IMR-90 (cell line): ENCODE measurements around the gene ZFYVE21. TPM values are rescaled to one million over a fixed set of nuclear protein-coding genes. Genes with fewer than 3 reads are reported as not detected.

Experiments
- ATAC-seq: fragments of 200-7000 bp; cut with Tn5 transposase; 2 replicates; pipeline ENCODE4 v1.9.1; 2020; ENCODE audit warnings: low read depth, mild to moderate bottlenecking, moderate library complexity
- BruUV-seq: library from RNA; stranded (reverse); fragments of 400-500 nt; replicated peaks from 2 replicates; lab custom pipeline; 2021; lab: Mats Ljungman, UMichigan
- CTCF ChIA-PET: fragments of 300-600 bp; formaldehyde crosslinking; extraction: SDS; loops from one replicate; lab custom pipeline; 2021; ENCODE audit warnings: antibody characterized with exemption; lab: Yijun Ruan, JAX
- POLR2A ChIA-PET: fragments of 300-600 bp; sonication (Branson Sonifier 250); formaldehyde crosslinking; loops from one replicate; lab custom pipeline; 2022; ENCODE audit warnings: antibody characterized with exemption; ENCODE audit not compliant: unreplicated experiment; lab: Charles Lee
- DNase-seq: peaks from one replicate; pipeline ENCODE4 v3.0.0; 2013
- H2AFZ ChIP-seq: replicated peaks from 2 replicates; pipeline ENCODE3; 2013; ENCODE audit warnings: low read length, mild to moderate bottlenecking; ENCODE audit not compliant: poor library complexity
- H2AK5ac ChIP-seq: 2 replicates; pipeline ENCODE4 v1.6.1; 2013; ENCODE audit warnings: low read depth, low read length, inconsistent platforms
- H2AK9ac ChIP-seq: replicated peaks from 2 replicates; pipeline ENCODE3; 2013; ENCODE audit warnings: mild to moderate bottlenecking, low read depth, low read length, moderate library complexity; ENCODE audit not compliant: poor library complexity
- H2BK120ac ChIP-seq: 2 replicates; pipeline ENCODE4 v1.6.1; 2013; ENCODE audit warnings: low read depth, low read length, inconsistent platforms
- H2BK15ac ChIP-seq: 3 replicates; pipeline ENCODE4 v1.6.1; 2013; ENCODE audit warnings: low read depth, low read length, inconsistent platforms
- H2BK20ac ChIP-seq: 2 replicates; pipeline ENCODE4 v1.6.1; 2013; ENCODE audit warnings: low read depth, mild to moderate bottlenecking, inconsistent platforms, low read length, moderate library complexity
- H2BK5ac ChIP-seq: 2 replicates; pipeline ENCODE4 v1.6.1; 2013; ENCODE audit warnings: mild to moderate bottlenecking, low read depth, low read length, inconsistent platforms; ENCODE audit not compliant: poor library complexity, severe bottlenecking
- H3K14ac ChIP-seq: replicated peaks from 2 replicates; pipeline ENCODE4 v1.6.1; 2013; ENCODE audit warnings: low read depth, low read length, inconsistent platforms
- H3K18ac ChIP-seq: 2 replicates; pipeline ENCODE4 v1.6.1; 2013; ENCODE audit warnings: low read depth, low read length, control low read depth
- H3K23ac ChIP-seq: 2 replicates; pipeline ENCODE4 v1.6.1; 2013; ENCODE audit warnings: low read depth, low read length, inconsistent platforms
- H3K27ac ChIP-seq: 2 replicates; pipeline ENCODE4 v1.5.1; 2013; ENCODE audit warnings: mild to moderate bottlenecking, control low read depth, low read length; ENCODE audit not compliant: insufficient read depth
- H3K27me3 ChIP-seq: 2 replicates; pipeline ENCODE4 v1.6.1; 2013; ENCODE audit warnings: low read length; ENCODE audit not compliant: control insufficient read depth, insufficient read depth
- H3K36me3 ChIP-seq: 2 replicates; pipeline ENCODE4 v1.6.1; 2013; ENCODE audit warnings: low read length, mixed read lengths; ENCODE audit not compliant: control insufficient read depth, insufficient read depth
- H3K4ac ChIP-seq: 2 replicates; pipeline ENCODE4 v1.6.1; 2013; ENCODE audit warnings: low read depth, low read length, inconsistent platforms
- H3K4me1 ChIP-seq: 2 replicates; pipeline ENCODE4 v1.6.1; 2013; ENCODE audit warnings: low read length, mixed read lengths; ENCODE audit not compliant: control insufficient read depth, insufficient read depth
- H3K4me2 ChIP-seq: 2 replicates; pipeline ENCODE4 v1.6.1; 2013; ENCODE audit warnings: low read depth, mild to moderate bottlenecking, control low read depth, low read length, moderate library complexity
- H3K4me3 ChIP-seq: 2 replicates; pipeline ENCODE4 v1.5.1; 2013; ENCODE audit warnings: low read depth, mild to moderate bottlenecking, control low read depth, low read length, moderate library complexity; ENCODE audit not compliant: insufficient read depth
- H3K56ac ChIP-seq: 2 replicates; pipeline ENCODE4 v1.6.1; 2013; ENCODE audit warnings: low read length, inconsistent platforms; ENCODE audit not compliant: insufficient read depth; ENCODE audit errors: extremely low read depth
- H3K79me1 ChIP-seq, 2 experiments: 2 replicates each; pipeline ENCODE4 v1.6.1; 2013; ENCODE audit warnings: low read length in 2 of 2, inconsistent platforms in 1 of 2, low read depth in 1 of 2
- H3K9ac ChIP-seq: 2 replicates; pipeline ENCODE4 v1.6.1; 2013; ENCODE audit warnings: low read depth, low read length, control low read depth
- H3K9me1 ChIP-seq: 2 replicates; pipeline ENCODE4 v1.6.1; 2013; ENCODE audit warnings: low read length, inconsistent platforms; ENCODE audit not compliant: insufficient read depth
- H3K9me3 ChIP-seq: 2 replicates; pipeline ENCODE4 v1.6.1; 2013; ENCODE audit warnings: low read length; ENCODE audit not compliant: control insufficient read depth, insufficient read depth
- H4K20me1 ChIP-seq: 2 replicates; pipeline ENCODE4 v1.6.1; 2013; ENCODE audit warnings: low read length, inconsistent platforms; ENCODE audit not compliant: insufficient read depth
- H4K5ac ChIP-seq: 2 replicates; pipeline ENCODE4 v1.6.1; 2013; ENCODE audit warnings: mild to moderate bottlenecking, low read depth, low read length, control low read depth
- H4K8ac ChIP-seq, 2 experiments: 2 replicates each; pipeline ENCODE4 v1.6.1; 2013; ENCODE audit warnings: low read depth in 2 of 2, low read length in 2 of 2, control low read depth in 1 of 2, inconsistent platforms in 1 of 2
- H4K91ac ChIP-seq: 2 replicates; pipeline ENCODE4 v1.6.1; 2013; ENCODE audit warnings: low read depth, low read length, inconsistent platforms; ENCODE audit not compliant: insufficient read depth
- BHLHE40 ChIP-seq: fragments of 150-350 bp; IDR thresholded peaks from 2 replicates; pipeline ENCODE4 v1.6.1; 2016; ENCODE audit warnings: mild to moderate bottlenecking, low read depth, low read length
- CEBPB ChIP-seq: IDR thresholded peaks from 2 replicates; pipeline ENCODE4 v1.6.1; 2012; ENCODE audit warnings: low read depth, low read length, improper control_type of control experiment
- CHD1 ChIP-seq: IDR thresholded peaks from 2 replicates; pipeline ENCODE4 v1.6.1; 2012; ENCODE audit warnings: low read depth, low read length, improper control_type of control experiment
- CTCF ChIP-seq: conservative IDR thresholded peaks from 2 replicates; pipeline ENCODE4 v1.5.1; 2012; ENCODE audit warnings: mild to moderate bottlenecking, low read depth, low read length, improper control_type of control experiment
- ELK1 ChIP-seq: fragments of 150-350 bp; IDR thresholded peaks from 2 replicates; pipeline ENCODE4 v1.6.1; 2016; ENCODE audit warnings: low read depth, mild to moderate bottlenecking, low read length, moderate library complexity, borderline replicate concordance
- FOS ChIP-seq: fragments of 150-350 bp; IDR thresholded peaks from 2 replicates; pipeline ENCODE4 v1.6.1; 2016; ENCODE audit warnings: low read depth, low read length
- MAFK ChIP-seq: IDR thresholded peaks from 2 replicates; pipeline ENCODE4 v1.6.1; 2012; ENCODE audit warnings: low read depth, low read length, improper control_type of control experiment
- MAZ ChIP-seq: IDR thresholded peaks from 2 replicates; pipeline ENCODE4 v1.6.1; 2012; ENCODE audit warnings: low read depth, mild to moderate bottlenecking, low read length, improper control_type of control experiment, moderate library complexity, borderline replicate concordance
- MXI1 ChIP-seq: IDR thresholded peaks from 2 replicates; pipeline ENCODE4 v1.6.1; 2012; ENCODE audit warnings: low read depth, mild to moderate bottlenecking, low read length, moderate library complexity, borderline replicate concordance
- NFE2L2 ChIP-seq: fragments of 150-350 bp; IDR thresholded peaks from 2 replicates; pipeline ENCODE4 v1.6.1; 2016; ENCODE audit warnings: low read depth, mild to moderate bottlenecking, low read length
- POLR2A ChIP-seq: IDR thresholded peaks from 2 replicates; pipeline ENCODE4 v1.6.1; 2012; ENCODE audit warnings: mild to moderate bottlenecking, low read depth, low read length
- RAD21 ChIP-seq: IDR thresholded peaks from 2 replicates; pipeline ENCODE4 v1.6.1; 2012; ENCODE audit warnings: low read length, improper control_type of control experiment
- RCOR1 ChIP-seq: IDR thresholded peaks from 2 replicates; pipeline ENCODE4 v1.6.1; 2012; ENCODE audit warnings: mild to moderate bottlenecking, low read length, improper control_type of control experiment; ENCODE audit not compliant: insufficient replicate concordance
- RFX5 ChIP-seq: IDR thresholded peaks from 2 replicates; pipeline ENCODE4 v1.8.0; 2012; ENCODE audit warnings: low read depth, mild to moderate bottlenecking, low read length, moderate library complexity
- SMC3 ChIP-seq: fragments of 150-350 bp; IDR thresholded peaks from 2 replicates; pipeline ENCODE4 v1.6.1; 2016; ENCODE audit warnings: low read depth, mild to moderate bottlenecking, antibody characterized with exemption, low read length, moderate library complexity
- USF2 ChIP-seq: fragments of 150-350 bp; IDR thresholded peaks from 2 replicates; pipeline ENCODE4 v1.6.1; 2017; ENCODE audit warnings: mild to moderate bottlenecking, antibody characterized with exemption, low read length, low read depth
- WGBS, 2 experiments: methylation state at CpG; one replicate each; pipeline versions ENCODE4 v1.1.5 to v1.1.7; 2013; ENCODE audit warnings: missing lambda C conversion rate in 2 of 2; ENCODE audit not compliant: insufficient read length in 1 of 2; ENCODE audit errors: extremely low coverage in 2 of 2; 5-methylcytosine and 5-hydroxymethylcytosine counted together
- dilution Hi-C: fragments of 300-500 bp; cut with HindIII; formaldehyde crosslinking; loops from one replicate; pipeline ENCODE4 v1.14.3; 2018; ENCODE audit warnings: low sequenced_read_pairs; ENCODE audit not compliant: unreplicated experiment
- in situ Hi-C: fragments of 300-500 bp; cut with MboI; formaldehyde crosslinking; loops from 3 replicates; pipeline ENCODE4 v1.14.3; 2019; ENCODE audit warnings: low sequenced_read_pairs, inconsistent platforms, mixed read lengths
- intact Hi-C: fragments of 100-400 bp; cut with micrococcal nuclease; formaldehyde crosslinking; loops from 2 replicates; pipeline ENCODE4 v1.10.0; 2022
- polyA plus RNA-seq, 3 experiments: library from polyadenylated mRNA; depleted of rRNA; stranded (reverse); fragments of >200 nt; gene quantifications; 2 replicates each; pipeline ENCODE4 v1.2.3, GENCODE V29; 2012; ENCODE audit warnings: low replicate concordance in 1 of 3
- total RNA-seq: library from RNA; depleted of rRNA; stranded (reverse); fragments of >200 nt; gene quantifications from 2 replicates; pipeline ENCODE4 v1.2.3, GENCODE V29; 2012

ZFYVE21 gene
- total and polyA plus RNA-seq, 2 of the 4 experiments (the other 2 are of a cell fraction) = 41.2 to 89.2 TPM

GRCh38 chr14:103748534-103748857, 32.9 kb downstream of the ZFYVE21 start:
- Histone ChIP-seq H3K4me3 (no peak overlapping the region), H4K91ac (no peak overlapping the region), H2AK5ac (no peak overlapping the region), H3K27me3 (no peaks in the 10 kb centered on the region), H4K20me1 (no peaks in the 10 kb centered on the region), H3K14ac (no peak overlapping the region), H2AK9ac (peak overlapping the region; percentile 5), H3K4me2 (no peak overlapping the region), H2BK5ac (no peak overlapping the region), H3K36me3 (no peaks in the 10 kb centered on the region), H3K4me1 (no peaks in the 10 kb centered on the region), H3K27ac (no peak overlapping the region), H2AFZ (no peak overlapping the region), H3K9ac (no peak overlapping the region), H3K79me1 (no peaks in the 10 kb centered on the region), H2BK20ac (no peak overlapping the region), H3K4ac (no peak overlapping the region), H3K56ac (no peak overlapping the region), H3K23ac (no peak overlapping the region), H4K8ac (no peak overlapping the region), H2BK15ac (no peak overlapping the region), H3K18ac (no peak overlapping the region), H2BK120ac (no peak overlapping the region), H3K9me3 (no peaks in the 10 kb centered on the region), H4K5ac (no peak overlapping the region), H3K9me1 (no peaks in the 10 kb centered on the region; the same call in 1 of the 2 replicates)
- dilution Hi-C loops = no loop called here
- no TSS peak for BruUV-seq
- in situ Hi-C loops = no loop called here
- POLR2A ChIA-PET = no interaction called here
- CTCF ChIA-PET = no interaction called here
- no peak for DNase-seq
- ATAC-seq = no peak
- intact Hi-C loops = no loop called here
- TF ChIP-seq BHLHE40 (no peak), CHD1 (no peak), MXI1 (no peak), RFX5 (no peak), MAFK (no peak), FOS (no peak), SMC3 (no peak), ELK1 (no peak), RAD21 (no peak), RCOR1 (no peak), POLR2A (no peak), CEBPB (no peak), MAZ (no peak), USF2 (no peak), NFE2L2 (no peak), CTCF (no peak)
- 60% methylated on average over 1 of the region's 5 CpGs; no CpG with 5 or more reads in 1 of the 2 experiments for WGBS, 2 experiments
